Stimulated activated CD4-positive, alpha-beta T cell treated with anti-CD3 and anti-CD28 coated beads, Interleukin-12 subunit alpha, Interleukin-12 subunit beta, amount 100 ng/mL, for 48 hours (primary cell): Measurements from ENCODE around the gene ABRACL.
"Not testable (repeated sequence)": the region's sequence is repeated elsewhere in the genome, so short reads cannot be mapped to it uniquely, and the experiment has no call there.

Source experiments
- DNase-seq, 3 donors: peaks; one replicate each; pipeline ENCODE4 v3.0.0-alpha.2; 2020; ENCODE audit warnings: low read depth in 2 of 3, low spot score in 1 of 3

ABRACL gene

GRCh38 chr6:139010674-139011073 is 17.9 kb upstream of the ABRACL start:
- DNase-seq = no peak

GRCh38 chr6:139011980-139012379 is 16.6 kb upstream of the ABRACL start:
- DNase-seq = no peak

- DNase-seq = no peak
Observed at GRCh38 chr6:139013185-139013800, 15.3 kb upstream of the ABRACL start.

GRCh38 chr6:139014945-139015344 is 13.6 kb upstream of the ABRACL start:
- no peak for DNase-seq

GRCh38 chr6:139016337-139017213 is 12.0 kb upstream of the ABRACL start:
- no peak for DNase-seq

GRCh38 chr6:139017227-139017626 is 11.3 kb upstream of the ABRACL start:
- DNase-seq = no peak

GRCh38 chr6:139019722-139020121 is 8.8 kb upstream of the ABRACL start:
- no peak for DNase-seq

- DNase-seq = no peak
Observed at GRCh38 chr6:139020689-139021088, 7.9 kb upstream of the ABRACL start.

GRCh38 chr6:139025416-139025815 is 3.1 kb upstream of the ABRACL start:
- not testable (repeated sequence) for DNase-seq

- DNase-seq = peak; percentile 41 to 57 (median 43)
Observed at GRCh38 chr6:139027620-139028182, 844 bp upstream of the ABRACL start.

GRCh38 chr6:139028215-139028657 is 309 bp upstream of the ABRACL start:
- DNase-seq = no peak

- DNase-seq = peak in 1 of 3 donors; percentile 23
Observed at GRCh38 chr6:139029470-139030227, 1.1 kb downstream of the ABRACL start.

- DNase-seq = no peak
Observed at GRCh38 chr6:139030228-139030963, 1.9 kb downstream of the ABRACL start.

GRCh38 chr6:139037490-139037889 is 8.9 kb downstream of the ABRACL start:
- DNase-seq = no peak

- no peak for DNase-seq
Observed at GRCh38 chr6:139044250-139044649, 15.7 kb downstream of the ABRACL start.

GRCh38 chr6:139047677-139048076 is 19.1 kb downstream of the ABRACL start:
- no peak for DNase-seq

- DNase-seq = not testable (repeated sequence)
Observed at GRCh38 chr6:139048912-139049311, 20.4 kb downstream of the ABRACL start.

GRCh38 chr6:139050131-139050769 is 21.7 kb downstream of the ABRACL start:
- DNase-seq = not testable (repeated sequence)

- DNase-seq = no peak
Observed at GRCh38 chr6:139050770-139051313, 22.3 kb downstream of the ABRACL start.
